ENCODE measurements around the gene HAGH. TPM values are rescaled to one million over a fixed set of nuclear protein-coding genes. Genes with fewer than 3 reads are reported as not detected.
A peak's percentile ranks its signal among the peaks of the same experiment; 100 is the strongest.

Gene HAGH
- polyA plus RNA-seq, 4 donors = 49.4 to 167 (median 102) TPM

DNA sequence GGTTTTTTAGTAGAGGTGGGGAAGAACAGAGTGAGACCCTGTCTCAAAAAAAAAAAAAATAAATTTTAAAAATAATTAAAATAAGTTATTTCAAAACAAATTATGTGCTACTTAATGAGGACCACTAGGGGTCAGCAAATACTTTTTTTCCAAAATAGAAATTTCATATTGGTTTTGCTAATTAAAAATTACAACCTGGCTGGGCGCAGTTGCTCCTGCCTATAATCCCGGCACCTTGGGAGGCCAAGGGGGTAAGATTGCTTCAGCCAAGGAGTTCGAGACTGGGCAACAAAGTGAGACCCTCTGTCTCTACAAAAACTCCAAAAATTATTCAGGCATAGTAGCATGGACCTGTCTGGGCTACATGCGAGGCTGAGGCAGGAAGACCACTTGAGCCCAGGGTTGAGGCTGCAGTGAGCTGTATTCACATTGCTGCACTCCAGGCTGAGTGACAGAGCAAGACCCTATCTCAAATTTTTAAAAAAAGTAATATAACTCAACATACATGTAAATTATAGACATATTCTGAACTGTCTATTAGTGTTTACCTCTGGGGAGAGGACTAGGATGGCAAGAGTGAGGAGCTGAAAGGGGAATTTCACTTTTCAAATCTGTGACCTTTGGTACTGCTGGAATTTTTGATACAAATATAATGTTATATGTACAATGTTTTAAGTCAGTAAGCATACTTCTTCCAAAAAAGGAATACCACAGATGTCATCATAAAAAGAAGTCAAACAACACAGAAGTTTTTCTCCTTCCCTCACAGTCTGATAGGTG, 37.2 kb upstream of the HAGH start:
- H3K9me3 ChIP-seq (ENCODE audit: control insufficient read depth in 2 of 2, insufficient read depth in 1 of 2, low read depth in 1 of 2, low read length in 1 of 2) = no peaks in the 10 kb centered on the region
- 15 to 21% (median 17%) methylated on average over 4 of the region's 4 CpGs for WGBS, 3 donors
- FAIRE-seq (no peak), DNase-seq (peak; percentile 47 to 59)
- peaks cover 0 to 2% (median 0%) of the 10 kb centered on the region in 3 donors for H3K27me3 ChIP-seq (ENCODE audit: control insufficient read depth in 3 of 3, insufficient read depth in 3 of 3, low read length in 3 of 3)
- peaks cover 0 to 8% (median 3%) of the 10 kb centered on the region in 3 donors for H3K4me1 ChIP-seq (ENCODE audit: control insufficient read depth in 3 of 3, insufficient read depth in 2 of 3, low read depth in 1 of 3, low read length in 2 of 3)
- no peaks in the 10 kb centered on the region for H3K36me3 ChIP-seq (ENCODE audit: control insufficient read depth in 3 of 3, insufficient read depth in 2 of 3, low read depth in 1 of 3, low read length in 3 of 3)
- H3K27ac ChIP-seq (ENCODE audit: low read depth in 1 of 3, low read length in 2 of 3) = no peak overlapping the region
- no peak overlapping the region for H3K4me3 ChIP-seq (ENCODE audit: low read depth in 1 of 3, low read length in 3 of 3)

DNA sequence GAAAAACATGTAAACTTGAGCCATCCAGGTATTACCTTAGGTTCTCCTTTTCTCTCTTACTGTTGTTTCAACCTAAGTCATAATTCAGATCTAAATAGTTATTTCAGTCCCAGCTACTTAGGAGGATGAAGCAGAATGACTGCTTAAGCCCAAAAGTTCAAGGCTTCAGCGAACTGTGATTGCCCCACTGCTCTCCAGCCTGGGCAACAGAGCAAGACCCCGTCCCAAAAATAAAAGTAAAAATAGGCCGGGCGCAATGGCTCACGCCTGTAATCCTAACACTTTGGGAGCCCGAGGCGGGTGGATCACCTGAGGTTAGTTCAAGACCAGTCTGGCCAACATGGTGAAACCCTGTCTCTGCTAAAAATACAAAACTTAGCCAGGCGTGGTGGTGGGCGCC, 35.8 kb upstream of the HAGH start:
- FAIRE-seq = no peak

DNA sequence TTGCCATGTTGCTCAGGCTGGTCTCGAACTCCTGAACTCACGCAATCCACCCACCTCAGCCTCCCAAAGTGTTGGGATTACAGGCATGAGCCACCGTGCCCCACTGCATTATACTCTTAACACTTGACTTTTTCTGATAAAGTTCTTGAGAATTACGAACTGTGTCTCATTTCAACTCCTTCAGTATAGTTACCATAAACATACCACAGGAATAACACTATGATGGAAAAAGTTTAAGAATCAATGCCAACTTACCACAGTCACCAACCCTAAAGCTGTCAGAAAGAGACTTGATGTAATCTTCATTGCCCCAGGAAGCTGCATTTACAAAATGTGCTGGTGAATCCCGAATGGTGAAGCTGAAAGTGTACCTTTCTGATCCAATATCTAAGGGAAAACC, 35.1 kb upstream of the HAGH start:
- DNase-seq (no peak), FAIRE-seq (no peak)
- Histone ChIP-seq H3K27ac (ENCODE audit: low read depth in 1 of 3, low read length in 2 of 3) (no peak overlapping the region), H3K4me3 (ENCODE audit: low read depth in 1 of 3, low read length in 3 of 3) (no peak overlapping the region), H3K9me3 (ENCODE audit: control insufficient read depth in 2 of 2, insufficient read depth in 1 of 2, low read depth in 1 of 2, low read length in 1 of 2) (no peaks in the 10 kb centered on the region), H3K4me1 (ENCODE audit: control insufficient read depth in 3 of 3, insufficient read depth in 2 of 3, low read depth in 1 of 3, low read length in 2 of 3) (peaks cover 0 to 10% (median 3%) of the 10 kb centered on the region in 3 donors), H3K36me3 (ENCODE audit: control insufficient read depth in 3 of 3, insufficient read depth in 2 of 3, low read depth in 1 of 3, low read length in 3 of 3) (no peaks in the 10 kb centered on the region), H3K27me3 (ENCODE audit: control insufficient read depth in 3 of 3, insufficient read depth in 3 of 3, low read length in 3 of 3) (peaks cover 0 to 6% (median 4%) of the 10 kb centered on the region in 3 donors)
- WGBS, 3 donors = 76 to 86% (median 81%) methylated on average over 5 of the region's 5 CpGs

More for the DNA sequence above, 35.8 kb upstream of the HAGH start:
- H3K27ac ChIP-seq (ENCODE audit: low read depth in 1 of 3, low read length in 2 of 3) = no peak overlapping the region
- no peaks in the 10 kb centered on the region for H3K9me3 ChIP-seq (ENCODE audit: control insufficient read depth in 2 of 2, insufficient read depth in 1 of 2, low read depth in 1 of 2, low read length in 1 of 2)
- peaks cover 0 to 6% (median 0%) of the 10 kb centered on the region in 3 donors for H3K27me3 ChIP-seq (ENCODE audit: control insufficient read depth in 3 of 3, insufficient read depth in 3 of 3, low read length in 3 of 3)
- 88 to 96% (median 93%) methylated on average over 7 to 9 of the region's 9 CpGs for WGBS, 3 donors
- no peaks in the 10 kb centered on the region for H3K36me3 ChIP-seq (ENCODE audit: control insufficient read depth in 3 of 3, insufficient read depth in 2 of 3, low read depth in 1 of 3, low read length in 3 of 3)
- no peak overlapping the region for H3K4me3 ChIP-seq (ENCODE audit: low read depth in 1 of 3, low read length in 3 of 3)
- peaks cover 0 to 10% (median 3%) of the 10 kb centered on the region in 3 donors for H3K4me1 ChIP-seq (ENCODE audit: control insufficient read depth in 3 of 3, insufficient read depth in 2 of 3, low read depth in 1 of 3, low read length in 2 of 3)
- no peak for DNase-seq

DNA sequence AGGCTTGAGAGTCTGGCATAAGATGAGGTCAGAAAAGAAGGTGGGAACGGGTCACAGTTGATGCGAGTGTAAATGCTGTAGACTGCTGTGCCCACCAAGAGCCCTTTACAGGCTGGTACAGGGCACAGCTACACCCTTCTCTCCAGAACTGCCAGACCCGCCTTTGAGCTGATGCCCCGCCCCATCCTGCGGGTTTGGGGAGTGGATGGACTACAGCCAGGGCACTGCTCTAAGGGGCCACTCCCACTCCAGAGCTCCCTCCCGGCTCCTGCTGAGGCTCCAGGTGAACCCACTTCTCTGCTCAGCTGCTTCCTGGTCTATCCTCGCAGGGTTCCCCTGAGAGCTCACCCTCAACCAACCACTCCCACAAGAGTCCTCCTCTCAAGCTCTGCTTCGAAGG, 33.0 kb upstream of the HAGH start:
- DNase-seq = peak; percentile 32 to 64
- Histone ChIP-seq H3K27ac (ENCODE audit: low read depth in 1 of 3, low read length in 2 of 3) (peak overlapping the region in 1 of 3 donors; percentile 4), H3K4me3 (ENCODE audit: low read depth in 1 of 3, low read length in 3 of 3) (no peak overlapping the region), H3K27me3 (ENCODE audit: control insufficient read depth in 3 of 3, insufficient read depth in 3 of 3, low read length in 3 of 3) (peaks cover 0 to 10% (median 6%) of the 10 kb centered on the region in 3 donors), H3K4me1 (ENCODE audit: control insufficient read depth in 3 of 3, insufficient read depth in 2 of 3, low read depth in 1 of 3, low read length in 2 of 3) (peaks cover 0 to 10% (median 3%) of the 10 kb centered on the region in 3 donors), H3K36me3 (ENCODE audit: control insufficient read depth in 3 of 3, insufficient read depth in 2 of 3, low read depth in 1 of 3, low read length in 3 of 3) (no peaks in the 10 kb centered on the region), H3K9me3 (ENCODE audit: control insufficient read depth in 2 of 2, insufficient read depth in 1 of 2, low read depth in 1 of 2, low read length in 1 of 2) (no peaks in the 10 kb centered on the region)
- WGBS, 3 donors = 8 to 21% (median 17%) methylated on average over 8 of the region's 8 CpGs
- FAIRE-seq = no peak

DNA sequence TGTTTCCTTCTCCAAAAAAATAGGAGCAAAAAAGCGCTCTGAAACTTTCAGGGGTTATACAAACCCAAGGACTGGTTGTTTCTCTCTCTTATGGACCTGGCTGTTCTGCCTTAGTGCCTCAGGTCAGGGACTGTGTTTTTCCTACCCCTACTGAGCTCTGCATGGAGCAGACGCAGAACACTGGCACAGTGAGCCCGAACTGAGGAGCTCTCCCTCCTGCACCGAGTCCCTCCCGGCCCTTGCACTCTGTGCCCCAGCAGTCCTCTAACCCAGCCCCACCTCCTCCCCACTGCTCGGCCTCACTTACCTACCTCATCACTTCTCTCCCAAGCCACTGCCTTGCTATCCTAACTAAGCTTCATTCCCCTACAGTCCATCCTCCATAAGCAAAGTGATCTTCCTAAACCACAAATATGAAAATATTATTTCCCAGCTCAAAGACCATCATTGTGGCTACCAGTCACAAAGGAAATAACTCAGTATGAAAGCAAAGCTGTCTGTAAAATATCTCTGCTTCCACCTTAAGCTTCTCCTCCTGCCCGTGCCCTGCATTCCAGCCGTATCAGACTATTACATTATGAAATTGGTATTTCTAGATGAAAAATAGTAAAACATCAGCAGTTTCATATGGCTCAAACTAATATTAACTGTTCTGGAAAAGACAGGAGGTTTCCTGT, 31.7 kb upstream of the HAGH start:
- WGBS, 3 donors = 21 to 48% (median 36%) methylated on average over 8 of the region's 8 CpGs
- DNase-seq (no peak), FAIRE-seq (no peak)
- Histone ChIP-seq H3K9me3 (ENCODE audit: control insufficient read depth in 2 of 2, insufficient read depth in 1 of 2, low read depth in 1 of 2, low read length in 1 of 2) (no peaks in the 10 kb centered on the region), H3K27me3 (ENCODE audit: control insufficient read depth in 3 of 3, insufficient read depth in 3 of 3, low read length in 3 of 3) (peaks cover 0 to 13% (median 6%) of the 10 kb centered on the region in 3 donors), H3K27ac (ENCODE audit: low read depth in 1 of 3, low read length in 2 of 3) (peak overlapping the region in 1 of 3 donors; percentile 10), H3K4me3 (ENCODE audit: low read depth in 1 of 3, low read length in 3 of 3) (no peak overlapping the region), H3K36me3 (ENCODE audit: control insufficient read depth in 3 of 3, insufficient read depth in 2 of 3, low read depth in 1 of 3, low read length in 3 of 3) (no peaks in the 10 kb centered on the region), H3K4me1 (ENCODE audit: control insufficient read depth in 3 of 3, insufficient read depth in 2 of 3, low read depth in 1 of 3, low read length in 2 of 3) (peaks cover 0 to 10% (median 3%) of the 10 kb centered on the region in 3 donors)

DNA sequence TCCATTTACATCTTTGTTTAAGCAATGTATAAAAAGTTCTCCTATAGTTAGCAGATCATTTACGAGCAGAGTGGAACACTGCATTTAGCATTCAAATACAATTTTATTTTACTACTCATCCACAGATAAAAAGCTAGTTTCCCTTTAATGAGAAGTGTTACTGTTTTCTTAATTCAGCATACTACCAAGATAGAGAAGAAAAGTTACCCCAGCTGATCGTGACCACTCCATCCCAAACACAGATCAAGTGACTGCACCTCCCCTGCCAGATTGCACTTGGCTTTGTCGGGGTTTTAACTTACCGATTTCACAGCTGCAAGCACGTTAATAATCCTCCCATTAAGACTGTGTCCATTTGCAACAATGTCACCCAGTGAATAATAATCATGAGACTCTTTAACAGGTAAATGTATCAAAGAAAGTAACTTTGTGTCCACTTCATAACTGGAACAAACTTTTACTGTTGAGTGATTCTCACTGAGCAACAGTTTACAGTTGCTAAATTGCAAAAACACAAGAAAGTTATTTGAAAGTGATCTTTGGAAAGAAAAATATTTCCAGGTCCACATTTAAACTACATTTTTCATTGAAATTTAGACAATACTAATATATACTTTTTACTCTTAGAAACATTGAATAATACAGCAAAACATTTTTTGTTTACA, 30.9 kb upstream of the HAGH start:
- DNase-seq = no peak
- H3K4me1 ChIP-seq (ENCODE audit: control insufficient read depth in 3 of 3, insufficient read depth in 2 of 3, low read depth in 1 of 3, low read length in 2 of 3) = peaks cover 0 to 10% (median 3%) of the 10 kb centered on the region in 3 donors
- FAIRE-seq = no peak
- WGBS, 3 donors = 51 to 58% (median 57%) methylated on average over 5 of the region's 5 CpGs
- H3K36me3 ChIP-seq (ENCODE audit: control insufficient read depth in 3 of 3, insufficient read depth in 2 of 3, low read depth in 1 of 3, low read length in 3 of 3) = no peaks in the 10 kb centered on the region
- H3K9me3 ChIP-seq (ENCODE audit: control insufficient read depth in 2 of 2, insufficient read depth in 1 of 2, low read depth in 1 of 2, low read length in 1 of 2) = no peaks in the 10 kb centered on the region
- no peak overlapping the region for H3K4me3 ChIP-seq (ENCODE audit: low read depth in 1 of 3, low read length in 3 of 3)
- no peak overlapping the region for H3K27ac ChIP-seq (ENCODE audit: low read depth in 1 of 3, low read length in 2 of 3)
- H3K27me3 ChIP-seq (ENCODE audit: control insufficient read depth in 3 of 3, insufficient read depth in 3 of 3, low read length in 3 of 3) = peaks cover 0 to 13% (median 6%) of the 10 kb centered on the region in 3 donors

DNA sequence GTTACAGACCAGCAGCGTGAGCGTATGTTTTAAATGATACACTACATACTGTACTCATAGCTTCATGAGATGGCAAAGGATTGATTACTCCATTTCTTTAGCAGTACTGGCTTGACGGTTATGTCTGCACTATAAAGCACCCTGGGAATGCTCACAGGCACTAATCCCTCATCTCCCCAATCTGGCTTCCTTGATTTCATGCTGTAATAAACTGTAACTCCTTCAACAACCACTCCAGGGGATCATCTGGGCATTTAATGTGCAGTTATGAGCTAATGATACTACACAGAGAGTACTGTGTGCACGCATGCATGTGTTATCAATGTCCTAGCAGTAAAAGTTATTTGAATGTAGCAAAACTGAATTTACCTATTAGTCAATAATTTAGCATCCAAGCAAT, 25.2 kb upstream of the HAGH start:
- DNase-seq (no peak), FAIRE-seq (no peak)
- Histone ChIP-seq H3K4me3 (ENCODE audit: low read depth in 1 of 3, low read length in 3 of 3) (no peak overlapping the region), H3K36me3 (ENCODE audit: control insufficient read depth in 3 of 3, insufficient read depth in 2 of 3, low read depth in 1 of 3, low read length in 3 of 3) (no peaks in the 10 kb centered on the region), H3K27ac (ENCODE audit: low read depth in 1 of 3, low read length in 2 of 3) (no peak overlapping the region), H3K27me3 (ENCODE audit: control insufficient read depth in 3 of 3, insufficient read depth in 3 of 3, low read length in 3 of 3) (peaks cover 0 to 14% (median 0%) of the 10 kb centered on the region in 3 donors), H3K9me3 (ENCODE audit: control insufficient read depth in 2 of 2, insufficient read depth in 1 of 2, low read depth in 1 of 2, low read length in 1 of 2) (no peaks in the 10 kb centered on the region), H3K4me1 (ENCODE audit: control insufficient read depth in 3 of 3, insufficient read depth in 2 of 3, low read depth in 1 of 3, low read length in 2 of 3) (no peaks in the 10 kb centered on the region)
- WGBS, 3 donors = 59 to 68% (median 62%) methylated on average over 4 of the region's 4 CpGs

DNA sequence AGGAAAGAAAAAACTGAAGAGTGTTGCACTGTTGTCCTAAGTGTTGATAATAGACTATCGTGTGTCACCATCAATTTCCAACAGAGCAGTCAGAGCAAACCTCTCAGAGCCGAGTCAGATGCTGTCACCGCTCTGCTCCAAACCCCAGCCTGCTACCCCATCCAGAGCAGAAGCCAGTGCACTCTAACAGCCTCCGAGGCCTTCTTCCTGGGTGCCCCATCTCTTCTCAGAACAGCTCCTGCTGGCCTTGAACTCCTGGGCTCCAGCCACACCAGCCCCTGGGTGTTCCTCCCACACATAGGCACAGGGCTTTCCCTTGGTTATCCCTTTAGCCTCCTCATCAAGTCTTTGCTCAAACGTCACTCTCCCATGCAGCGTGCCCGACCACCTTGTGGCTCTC, 24.4 kb upstream of the HAGH start:
- H3K4me1 ChIP-seq (ENCODE audit: control insufficient read depth in 3 of 3, insufficient read depth in 2 of 3, low read depth in 1 of 3, low read length in 2 of 3) = no peaks in the 10 kb centered on the region
- DNase-seq (no peak), FAIRE-seq (no peak)
- H3K36me3 ChIP-seq (ENCODE audit: control insufficient read depth in 3 of 3, insufficient read depth in 2 of 3, low read depth in 1 of 3, low read length in 3 of 3) = no peaks in the 10 kb centered on the region
- WGBS, 3 donors = 75 to 86% (median 82%) methylated on average over 7 of the region's 7 CpGs
- H3K4me3 ChIP-seq (ENCODE audit: low read depth in 1 of 3, low read length in 3 of 3) = no peak overlapping the region
- H3K9me3 ChIP-seq (ENCODE audit: control insufficient read depth in 2 of 2, insufficient read depth in 1 of 2, low read depth in 1 of 2, low read length in 1 of 2) = no peaks in the 10 kb centered on the region
- no peak overlapping the region for H3K27ac ChIP-seq (ENCODE audit: low read depth in 1 of 3, low read length in 2 of 3)
- peaks cover 0 to 14% (median 0%) of the 10 kb centered on the region in 3 donors for H3K27me3 ChIP-seq (ENCODE audit: control insufficient read depth in 3 of 3, insufficient read depth in 3 of 3, low read length in 3 of 3)
